Caco-2 (cell line): ENCODE results near the gene HPN. TPM values are rescaled to one million over a fixed set of nuclear protein-coding genes. Genes with fewer than 3 reads are reported as not detected.

Source experiments
- BruUV-seq: library from RNA; stranded (reverse); fragments of 400-500 nt; replicated peaks from 2 replicates; lab custom pipeline; 2021; lab: Mats Ljungman, UMichigan
- CTCF ChIA-PET: fragments of 300-600 bp; sonication (Branson Sonifier 250); formaldehyde crosslinking; loops from one replicate; lab custom pipeline; 2022; ENCODE audit warnings: antibody characterized with exemption; lab: Charles Lee
- POLR2A ChIA-PET: fragments of 300-600 bp; sonication (Branson Sonifier 250); formaldehyde crosslinking; loops from one replicate; lab custom pipeline; 2022; ENCODE audit warnings: antibody characterized with exemption; lab: Charles Lee
- DNase-seq, 2 experiments: peaks; one replicate each; pipeline versions ENCODE4 v3.0.0 to v3.0.0-alpha.2; 2020 to 2022
- H3K27me3 ChIP-seq: replicated peaks from 2 replicates; pipeline ENCODE4 v1.6.0; 2011; ENCODE audit warnings: low read length; ENCODE audit not compliant: control insufficient read depth, insufficient read depth
- H3K36me3 ChIP-seq: 2 replicates; pipeline ENCODE4 v1.5.1; 2011; ENCODE audit warnings: low read length; ENCODE audit not compliant: control insufficient read depth, insufficient read depth
- H3K4me1 ChIP-seq: fragments of 250-450 bp; sonication (Bioruptor Pico); 2 replicates; pipeline ENCODE4 v1.5.1; 2020; ENCODE audit warnings: mild to moderate bottlenecking
- H3K4me3 ChIP-seq: 2 replicates; pipeline ENCODE4 v1.5.1; 2011; ENCODE audit warnings: low read depth, mild to moderate bottlenecking, control low read depth, low read length
- H3K9me3 ChIP-seq: fragments of 250-450 bp; sonication (Bioruptor Pico); 2 replicates; pipeline ENCODE4 v1.5.1; 2020; ENCODE audit warnings: mild to moderate bottlenecking, moderate library complexity
- H3K27ac Mint-ChIP-seq: one replicate; pipeline ENCODE4 v1.8.0; 2022; ENCODE audit warnings: mixed read lengths; ENCODE audit not compliant: unreplicated experiment
- H3K27me3 Mint-ChIP-seq: one replicate; pipeline ENCODE4 v1.8.0; 2022; ENCODE audit warnings: mixed read lengths; ENCODE audit not compliant: insufficient read depth, unreplicated experiment
- H3K36me3 Mint-ChIP-seq: one replicate; pipeline ENCODE4 v1.8.0; 2022; ENCODE audit warnings: mild to moderate bottlenecking, mixed read lengths; ENCODE audit not compliant: insufficient read depth, unreplicated experiment
- H3K4me1 Mint-ChIP-seq: one replicate; pipeline ENCODE4 v1.8.0; 2022; ENCODE audit warnings: low read depth, mixed read lengths; ENCODE audit not compliant: unreplicated experiment
- H3K4me3 Mint-ChIP-seq: one replicate; pipeline ENCODE4 v1.8.0; 2022; ENCODE audit warnings: mild to moderate bottlenecking, moderate library complexity, mixed read lengths; ENCODE audit not compliant: unreplicated experiment
- H3K9me3 Mint-ChIP-seq: one replicate; pipeline ENCODE4 v1.8.0; 2022; ENCODE audit warnings: mixed read lengths; ENCODE audit not compliant: unreplicated experiment
- intact Hi-C: fragments of 100-400 bp; cut with micrococcal nuclease; formaldehyde crosslinking; loops from one replicate; pipeline ENCODE4 v1.10.0; 2022; ENCODE audit not compliant: unreplicated experiment
- total RNA-seq: library from RNA; stranded (reverse); gene quantifications from 2 replicates; pipeline ENCODE4 v1.2.3, GENCODE V29; 2022
- TF ChIP-seq, protein P1 (sequence below), 2 experiments: fragments of 200-600 bp in 1 of 2; IDR thresholded peaks; 1 replicate in 1 of 2; 2 replicates in 1 of 2; pipeline versions ENCODE4 v1.5.1 to v1.8.0; 2011 to 2022; ENCODE audit warnings: antibody characterized with exemption in 1 of 2, control low read depth in 1 of 2, inconsistent platforms in 1 of 2, low read depth in 1 of 2, low read length in 1 of 2, mild to moderate bottlenecking in 1 of 2, moderate library complexity in 1 of 2; ENCODE audit not compliant: insufficient read depth in 1 of 2, severe bottlenecking in 1 of 2, unreplicated experiment in 1 of 2

The HPN gene
- total RNA-seq, 1 experiment from 2014 or later: 20.8 TPM

GRCh38 chr19:35032356-35032865, 9.1 kb upstream of the HPN start:
- H3K9me3 Mint-ChIP-seq: no peaks in the 10 kb centered on the region
- no peaks in the 10 kb centered on the region for H3K9me3 ChIP-seq
- H3K27ac Mint-ChIP-seq: no peak overlapping the region
- H3K36me3 Mint-ChIP-seq: peaks cover 27% of the 10 kb centered on the region
- H3K4me1 Mint-ChIP-seq: peaks cover 8% of the 10 kb centered on the region
- ChIA-PET CTCF (no interaction called here), POLR2A (no interaction called here)
- TF ChIP-seq, protein P1, sequence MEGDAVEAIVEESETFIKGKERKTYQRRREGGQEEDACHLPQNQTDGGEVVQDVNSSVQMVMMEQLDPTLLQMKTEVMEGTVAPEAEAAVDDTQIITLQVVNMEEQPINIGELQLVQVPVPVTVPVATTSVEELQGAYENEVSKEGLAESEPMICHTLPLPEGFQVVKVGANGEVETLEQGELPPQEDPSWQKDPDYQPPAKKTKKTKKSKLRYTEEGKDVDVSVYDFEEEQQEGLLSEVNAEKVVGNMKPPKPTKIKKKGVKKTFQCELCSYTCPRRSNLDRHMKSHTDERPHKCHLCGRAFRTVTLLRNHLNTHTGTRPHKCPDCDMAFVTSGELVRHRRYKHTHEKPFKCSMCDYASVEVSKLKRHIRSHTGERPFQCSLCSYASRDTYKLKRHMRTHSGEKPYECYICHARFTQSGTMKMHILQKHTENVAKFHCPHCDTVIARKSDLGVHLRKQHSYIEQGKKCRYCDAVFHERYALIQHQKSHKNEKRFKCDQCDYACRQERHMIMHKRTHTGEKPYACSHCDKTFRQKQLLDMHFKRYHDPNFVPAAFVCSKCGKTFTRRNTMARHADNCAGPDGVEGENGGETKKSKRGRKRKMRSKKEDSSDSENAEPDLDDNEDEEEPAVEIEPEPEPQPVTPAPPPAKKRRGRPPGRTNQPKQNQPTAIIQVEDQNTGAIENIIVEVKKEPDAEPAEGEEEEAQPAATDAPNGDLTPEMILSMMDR (IDR thresholded peaks at IDR 0.05; ENCODE audit: insufficient read depth in 1 of 2, low read depth in 1 of 2, low read length in 1 of 2, severe bottlenecking in 1 of 2, unreplicated experiment in 1 of 2): no peak
- H3K4me3 ChIP-seq: no peak overlapping the region
- intact Hi-C loops: no loop called here
- no peak overlapping the region for H3K4me3 Mint-ChIP-seq
- no peaks in the 10 kb centered on the region for H3K27me3 ChIP-seq
- no peak for DNase-seq
- BruUV-seq: no TSS peak
- H3K4me1 ChIP-seq: peaks cover 10% of the 10 kb centered on the region; the same call in 1 of the 2 replicates
- no peaks in the 10 kb centered on the region for H3K36me3 ChIP-seq
- peaks cover 6% of the 10 kb centered on the region for H3K27me3 Mint-ChIP-seq

DNA sequence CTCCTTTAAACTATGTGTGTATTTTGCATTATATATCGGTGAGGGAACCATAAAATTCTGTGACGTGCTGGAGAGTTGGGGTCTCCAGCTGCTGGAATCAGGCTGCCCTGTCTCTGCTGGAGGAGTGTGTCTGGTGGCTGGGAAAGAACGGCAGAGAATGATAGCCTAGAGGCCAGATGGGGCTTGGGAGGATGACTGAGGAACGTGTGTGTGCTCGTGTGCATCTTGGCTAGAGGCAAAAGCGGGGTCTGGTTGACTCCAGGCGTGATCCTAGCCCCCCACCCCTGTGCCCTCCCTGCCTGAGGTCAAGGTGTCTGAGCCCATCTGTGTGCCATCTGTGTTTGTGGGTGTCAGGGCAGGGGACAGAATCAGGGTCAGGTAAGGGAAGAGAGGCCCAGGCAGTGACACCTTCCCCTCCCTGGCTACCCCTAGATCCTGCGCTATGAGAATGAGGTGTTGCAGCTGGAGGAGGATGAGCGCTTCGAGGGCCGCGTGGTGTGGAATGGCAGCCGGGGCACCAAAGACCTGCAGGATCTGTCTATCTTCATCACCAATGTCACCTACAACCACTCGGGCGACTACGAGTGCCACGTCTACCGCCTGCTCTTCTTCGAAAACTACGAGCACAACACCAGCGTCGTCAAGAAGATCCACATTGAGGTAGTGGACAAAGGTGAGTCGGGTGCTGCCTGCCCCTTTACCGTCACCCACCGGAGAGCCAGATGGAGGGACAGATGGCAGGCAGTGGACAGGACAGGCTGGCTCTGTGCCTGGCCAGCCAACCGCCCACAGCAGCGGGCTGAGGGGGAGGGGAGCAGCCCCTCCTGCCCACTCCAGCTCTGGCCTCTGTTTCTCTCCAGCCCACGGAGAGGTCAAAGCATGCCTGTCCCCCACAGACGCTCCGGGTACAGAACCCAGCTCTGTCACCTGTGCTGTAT, 8.2 kb upstream of the HPN start:
- TF ChIP-seq, protein P1 (IDR thresholded peaks at IDR 0.05; ENCODE audit: insufficient read depth in 1 of 2, low read depth in 1 of 2, low read length in 1 of 2, severe bottlenecking in 1 of 2, unreplicated experiment in 1 of 2): no peak
- H3K9me3 ChIP-seq: no peaks in the 10 kb centered on the region
- H3K36me3 ChIP-seq: no peaks in the 10 kb centered on the region
- H3K27me3 ChIP-seq: no peaks in the 10 kb centered on the region
- no peak for DNase-seq
- intact Hi-C loops: no loop called here
- peaks cover 8% of the 10 kb centered on the region for H3K4me1 Mint-ChIP-seq
- H3K9me3 Mint-ChIP-seq: no peaks in the 10 kb centered on the region
- H3K27ac Mint-ChIP-seq: no peak overlapping the region
- peaks cover 23% of the 10 kb centered on the region for H3K36me3 Mint-ChIP-seq
- ChIA-PET CTCF (no interaction called here), POLR2A (no interaction called here)
- no peak overlapping the region for H3K4me3 Mint-ChIP-seq
- no TSS peak for BruUV-seq
- no peak overlapping the region for H3K4me3 ChIP-seq
- H3K27me3 Mint-ChIP-seq: peaks cover 6% of the 10 kb centered on the region
- peaks cover 10% of the 10 kb centered on the region; the same call in 1 of the 2 replicates for H3K4me1 ChIP-seq

- intact Hi-C loops: no loop called here
Observed at GRCh38 chr19:35034005-35034502, 7.5 kb upstream of the HPN start.

More at GRCh38 chr19:35034005-35034502, 7.5 kb upstream of the HPN start:
- Mint-ChIP-seq H3K4me1 (peaks cover 8% of the 10 kb centered on the region), H3K9me3 (no peaks in the 10 kb centered on the region), H3K27ac (no peak overlapping the region), H3K27me3 (peaks cover 6% of the 10 kb centered on the region), H3K4me3 (no peak overlapping the region), H3K36me3 (peaks cover 21% of the 10 kb centered on the region)
- no peaks in the 10 kb centered on the region for H3K27me3 ChIP-seq
- no TSS peak for BruUV-seq
- H3K36me3 ChIP-seq: no peaks in the 10 kb centered on the region
- TF ChIP-seq, protein P1 (IDR thresholded peaks at IDR 0.05; ENCODE audit: insufficient read depth in 1 of 2, low read depth in 1 of 2, low read length in 1 of 2, severe bottlenecking in 1 of 2, unreplicated experiment in 1 of 2): no peak
- DNase-seq: no peak
- H3K9me3 ChIP-seq: no peaks in the 10 kb centered on the region
- ChIA-PET CTCF (no interaction called here), POLR2A (no interaction called here)
- H3K4me1 ChIP-seq: peaks cover 10% of the 10 kb centered on the region; the same call in 1 of the 2 replicates
- no peak overlapping the region for H3K4me3 ChIP-seq
